ENCODE results near the gene SUB1. TPM values are rescaled to one million over a fixed set of nuclear protein-coding genes. Genes with fewer than 3 reads are reported as not detected.

SUB1 gene
- total and polyA plus RNA-seq, 2 experiments from 2014 or later = 135 to 415 TPM

- Histone ChIP-seq H3K27me3 (no peaks in the 10 kb centered on the region), H3K27ac (no peak overlapping the region), H3K4me1 (ENCODE audit: low read depth) (no peaks in the 10 kb centered on the region), H3K36me3 (peaks cover 72% of the 10 kb centered on the region), H3K4me3 (no peak overlapping the region), H3K9me3 (ENCODE audit: low read depth) (no peaks in the 10 kb centered on the region)
- TF ChIP-seq CTCF (IDR thresholded peaks at IDR 0.05; ENCODE audit: low read depth, low read length) = no peak
- no peak for DNase-seq (ENCODE audit: low read depth in 1 of 2, low spot score in 1 of 2)
Measured at GRCh38 chr5:32598260-32598937, 13.0 kb downstream of the SUB1 start.

- no peak for DNase-seq (ENCODE audit: low read depth in 1 of 2, low spot score in 1 of 2)
- Histone ChIP-seq H3K27ac (no peak overlapping the region), H3K9me3 (ENCODE audit: low read depth) (no peaks in the 10 kb centered on the region), H3K4me3 (no peak overlapping the region), H3K27me3 (no peaks in the 10 kb centered on the region), H3K36me3 (peaks cover 73% of the 10 kb centered on the region), H3K4me1 (ENCODE audit: low read depth) (no peaks in the 10 kb centered on the region)
- TF ChIP-seq CTCF (IDR thresholded peaks at IDR 0.05; ENCODE audit: low read depth, low read length) = no peak
Measured at GRCh38 chr5:32598997-32599549, 13.7 kb downstream of the SUB1 start.

- Histone ChIP-seq H3K9me3 (ENCODE audit: low read depth) (no peaks in the 10 kb centered on the region), H3K27ac (no peak overlapping the region), H3K27me3 (no peaks in the 10 kb centered on the region), H3K4me1 (ENCODE audit: low read depth) (no peaks in the 10 kb centered on the region), H3K4me3 (no peak overlapping the region), H3K36me3 (peaks cover 65% of the 10 kb centered on the region)
- TF ChIP-seq CTCF (IDR thresholded peaks at IDR 0.05; ENCODE audit: low read depth, low read length) = no peak
- DNase-seq (ENCODE audit: low read depth in 1 of 2, low spot score in 1 of 2) = peak in 1 of 2 donors; percentile 86
Measured at GRCh38 chr5:32600054-32600622, 14.8 kb downstream of the SUB1 start.

- Histone ChIP-seq H3K4me3 (no peak overlapping the region), H3K27ac (no peak overlapping the region), H3K36me3 (peaks cover 54% of the 10 kb centered on the region), H3K27me3 (no peaks in the 10 kb centered on the region), H3K9me3 (ENCODE audit: low read depth) (no peaks in the 10 kb centered on the region), H3K4me1 (ENCODE audit: low read depth) (no peaks in the 10 kb centered on the region)
- no peak for TF ChIP-seq CTCF (IDR thresholded peaks at IDR 0.05; ENCODE audit: low read depth, low read length)
- DNase-seq (ENCODE audit: low read depth in 1 of 2, low spot score in 1 of 2) = no peak
Measured at GRCh38 chr5:32601623-32602295, 16.4 kb downstream of the SUB1 start.

GRCh38 chr5:32602906-32603305 lies 17.5 kb downstream of the SUB1 start:
- Histone ChIP-seq H3K4me1 (ENCODE audit: low read depth) (no peaks in the 10 kb centered on the region), H3K27ac (no peak overlapping the region), H3K9me3 (ENCODE audit: low read depth) (no peaks in the 10 kb centered on the region), H3K36me3 (peaks cover 45% of the 10 kb centered on the region), H3K4me3 (no peak overlapping the region), H3K27me3 (no peaks in the 10 kb centered on the region)
- TF ChIP-seq CTCF (IDR thresholded peaks at IDR 0.05; ENCODE audit: low read depth, low read length) = no peak
- no peak for DNase-seq (ENCODE audit: low read depth in 1 of 2, low spot score in 1 of 2)

Data from cardiac muscle cell (in vitro differentiated cells and primary cell).